ENCODE results near the gene KY. TPM values are rescaled to one million over a fixed set of nuclear protein-coding genes. Genes with fewer than 3 reads are reported as not detected.

The KY gene
- total RNA-seq = 0.07 TPM in 1 of 2 replicates, not detected in the other

GRCh38 chr3:134650431-134651346 is at the start of gene KY:
Gene KY (minus strand): TSS chr3:134651022. CDS start chr3:134650960, 62 bp downstream.

Other genes starting within 250 kb of the KY start
- 50.5 and 66.0 TPM in 2 replicates for gene ANAPC13, start 165.0 kb downstream of the KY start, total RNA-seq
- gene CEP63, start 165.0 kb downstream of the KY start, total RNA-seq = 24.9 and 26.7 TPM in 2 replicates
- gene EPHB1, start 144.2 kb upstream of the KY start, total RNA-seq = under 0.01 and 0.07 TPM in 2 replicates

All from nasal cavity respiratory epithelium epithelial cell of viscerocranial mucosa (primary cell).